Mesenteric fat pad (tissue), 1 donor: ENCODE data around the gene CNDP1. TPM values are rescaled to one million over a fixed set of nuclear protein-coding genes. Genes with fewer than 3 reads are reported as not detected.
"Not testable (repeated sequence)": the region's sequence is repeated elsewhere in the genome, so short reads cannot be mapped to it uniquely, and the experiment has no call there.

Experiments
- DNase-seq: peaks from one replicate; pipeline ENCODE4 v3.0.0-alpha.2; 2020; ENCODE audit warnings: low spot score
- total RNA-seq: library from RNA; stranded (reverse); fragmentation: NEBNext Ultra II Directional; extraction: Animal tissue kit (Norgen Biotek cat#: 25700); gene quantifications from one replicate; pipeline ENCODE4 v1.2.1, GENCODE V29; 2021
- donor health status: DM: yes; HTN: yes; CAD: no.

Gene CNDP1
- total RNA-seq, 1 donor from 2014 or later = not detected

DNA sequence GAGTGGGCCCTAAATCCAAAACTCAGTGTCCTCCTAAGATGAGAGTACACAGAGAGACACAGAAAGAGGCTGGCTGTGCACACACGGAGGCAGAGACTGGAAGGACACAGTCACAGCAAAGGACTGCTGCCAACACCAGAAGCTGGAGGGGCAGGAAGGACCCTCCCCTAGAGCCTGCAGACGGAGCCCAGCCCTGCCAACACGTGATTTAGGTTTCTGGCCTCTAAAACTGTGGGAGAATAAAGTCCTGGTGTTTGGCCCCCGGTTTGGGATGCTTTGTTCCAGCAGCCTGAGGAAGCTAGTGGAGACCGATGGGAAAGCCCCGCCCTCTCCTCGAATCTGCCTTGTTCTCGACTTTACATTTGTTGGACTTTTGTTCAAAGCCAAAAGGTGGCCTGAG lies 10.6 kb downstream of the CNDP1 start:
- no peak for DNase-seq

DNA sequence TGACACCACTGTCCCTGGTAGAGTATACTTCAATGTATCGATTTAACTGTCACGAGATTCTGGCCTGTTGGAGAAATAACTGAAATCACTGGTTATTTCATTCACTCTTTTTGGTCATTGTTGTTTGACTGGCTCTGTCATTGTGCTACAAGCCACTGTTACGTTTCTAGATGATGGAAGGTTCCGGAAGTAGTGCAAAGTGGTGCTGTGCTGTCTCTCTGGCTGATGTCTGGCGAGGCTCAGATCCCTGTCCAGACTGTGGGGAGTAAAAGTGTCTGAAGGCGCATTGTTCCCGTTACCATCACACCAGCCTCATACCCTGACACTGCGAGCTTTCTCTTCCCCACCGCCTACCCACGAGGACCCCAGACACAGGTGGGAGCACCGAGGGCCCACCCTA lies 11.7 kb downstream of the CNDP1 start:
- DNase-seq = no peak

DNA sequence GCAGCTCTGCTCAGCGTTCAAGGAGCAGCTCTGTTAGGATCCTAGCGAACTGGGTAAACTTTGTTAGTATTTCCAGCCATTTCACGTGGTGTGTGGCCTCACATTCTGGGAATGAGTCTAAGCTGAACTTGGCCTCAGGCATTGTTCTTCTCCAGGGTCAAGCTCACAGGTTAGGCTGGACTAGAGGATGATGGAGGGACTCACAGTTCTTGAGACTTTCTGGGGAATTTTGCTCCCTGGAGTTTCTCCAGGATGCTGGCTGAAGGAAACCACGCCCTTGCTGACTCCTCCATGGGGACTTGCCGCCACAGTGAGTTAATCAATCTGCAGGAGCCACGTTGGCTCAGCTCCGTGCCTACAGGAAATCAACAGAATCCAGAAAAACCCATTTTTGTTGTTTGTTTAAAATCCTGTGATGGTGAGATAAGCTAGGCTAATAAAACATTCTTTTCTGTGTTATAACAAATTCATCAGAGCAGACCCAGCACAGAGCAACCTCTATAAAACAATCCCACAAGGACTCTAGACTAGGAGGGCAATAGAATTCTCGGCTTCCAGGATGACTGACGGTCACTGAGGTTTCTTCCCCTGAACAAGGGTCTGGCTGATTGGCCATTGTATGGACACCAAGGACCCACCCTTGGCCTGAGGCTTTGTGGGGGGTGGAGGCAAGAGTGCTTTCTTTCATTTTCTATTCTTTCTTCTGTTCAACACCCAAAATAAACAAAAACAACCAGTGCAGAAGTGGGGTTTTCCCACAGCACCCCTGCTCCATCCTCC lies 12.6 kb downstream of the CNDP1 start:
- no peak for DNase-seq

DNA sequence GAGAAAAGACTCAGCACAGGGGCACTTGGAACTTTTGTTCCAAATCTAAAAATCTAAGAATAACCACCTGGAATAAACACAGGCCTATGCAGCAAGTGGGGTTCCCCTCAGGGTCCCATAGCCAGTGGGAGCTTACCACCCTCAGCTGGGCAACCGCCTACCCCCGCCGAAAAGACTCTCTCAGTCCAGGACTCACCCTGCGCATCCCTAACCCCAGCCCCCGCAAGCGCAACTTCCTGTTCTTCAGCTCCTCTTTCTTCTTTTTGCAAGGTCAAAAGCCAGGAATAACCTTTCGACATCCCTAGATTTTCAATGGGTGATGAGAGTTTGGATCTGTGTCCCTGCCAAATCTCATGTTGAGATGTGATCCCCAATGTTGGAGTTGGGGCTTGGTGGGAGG lies 13.6 kb downstream of the CNDP1 start:
- no peak for DNase-seq

DNA sequence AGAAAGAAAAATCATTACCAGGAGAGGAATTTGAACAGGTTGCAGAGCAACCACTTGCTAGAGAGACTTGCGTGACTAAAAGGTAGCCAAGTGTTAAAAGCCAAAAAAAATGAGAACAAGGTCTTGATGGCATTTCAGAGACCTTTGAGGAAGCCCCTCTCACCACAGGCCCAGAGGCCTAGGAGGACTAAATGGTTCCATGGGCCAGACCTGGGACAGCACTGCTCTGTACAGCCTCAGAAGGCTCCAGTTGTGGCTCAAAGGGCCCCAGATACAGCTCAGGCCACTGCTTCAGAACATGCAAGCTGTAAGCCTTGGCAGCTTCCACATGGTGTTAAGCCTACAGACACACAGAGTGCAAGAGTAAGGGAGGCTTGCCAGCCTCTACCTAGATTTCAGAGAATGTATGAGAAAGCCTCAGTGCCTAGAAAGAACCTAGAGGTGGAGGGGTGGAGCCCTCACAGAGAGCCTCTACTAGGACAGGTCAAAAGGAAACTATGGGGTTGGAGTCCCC lies 15.3 kb downstream of the CNDP1 start:
- DNase-seq = no peak

DNA sequence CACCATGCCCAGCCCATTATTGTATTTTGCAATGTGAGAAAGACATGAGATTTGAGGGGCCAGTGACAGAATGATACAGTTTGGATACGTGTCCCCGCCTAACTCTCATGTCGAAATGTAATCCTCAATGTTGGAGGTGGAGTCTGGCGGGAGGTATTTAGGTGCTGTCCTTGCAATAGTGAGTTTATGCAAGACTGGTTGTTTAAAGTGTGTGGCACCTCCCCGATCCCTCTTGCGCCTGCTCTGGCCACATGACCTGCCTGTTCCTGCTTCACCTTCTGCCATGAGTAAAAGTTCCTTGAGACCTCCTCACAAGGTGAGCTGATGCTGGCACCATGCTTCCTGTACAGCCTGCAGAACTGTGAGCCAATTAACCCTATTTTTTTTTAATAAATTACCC lies 16.6 kb downstream of the CNDP1 start:
- no peak for DNase-seq

DNA sequence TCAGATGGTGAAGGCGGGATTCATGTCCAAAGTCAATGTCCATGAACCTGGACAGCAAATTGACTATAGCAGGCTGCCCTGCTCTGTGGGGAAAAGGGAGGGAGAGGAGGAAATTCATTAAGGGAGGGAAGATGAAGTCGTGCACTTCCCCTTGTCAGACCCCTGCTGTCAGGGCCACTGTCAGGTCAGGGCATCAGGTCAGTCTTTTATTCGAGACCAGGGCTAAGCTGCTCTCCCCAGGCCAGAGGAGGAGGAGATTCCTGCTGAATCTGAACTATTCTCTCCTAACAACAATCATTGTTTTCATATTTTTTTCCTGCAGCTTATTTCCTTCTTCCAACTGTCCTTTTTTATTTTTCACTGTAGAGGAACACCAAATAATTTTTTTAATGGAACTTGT lies 17.2 kb downstream of the CNDP1 start:
- no peak for DNase-seq

DNA sequence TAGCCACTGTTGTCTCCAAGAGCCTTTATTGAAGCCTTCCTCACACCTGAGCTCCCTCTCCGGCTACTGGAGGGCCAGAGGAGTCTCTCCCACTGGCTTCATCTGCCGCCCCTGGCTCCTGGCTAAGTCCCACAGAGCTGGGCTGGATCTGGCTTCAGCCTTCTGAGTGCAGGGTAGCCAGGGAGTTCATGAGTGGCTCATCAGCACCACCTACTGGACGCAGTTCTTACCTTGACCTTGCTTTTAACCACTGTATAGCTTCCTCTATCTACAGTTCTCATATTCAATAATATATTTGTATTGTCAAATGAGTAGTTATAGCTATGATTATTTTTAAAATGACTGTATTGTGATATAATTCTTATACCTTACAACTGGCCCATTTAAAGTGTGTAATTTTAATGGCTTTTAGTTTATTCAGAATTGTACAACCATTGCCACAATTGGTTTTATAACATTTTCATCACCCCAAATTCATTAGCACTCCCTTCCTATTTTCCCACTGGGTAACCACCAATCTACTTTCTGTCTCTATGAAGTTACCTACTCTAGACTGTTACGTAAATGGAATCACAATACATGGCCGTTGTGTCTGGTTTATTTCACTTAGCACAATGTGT lies 17.7 kb downstream of the CNDP1 start:
- no peak for DNase-seq

DNA sequence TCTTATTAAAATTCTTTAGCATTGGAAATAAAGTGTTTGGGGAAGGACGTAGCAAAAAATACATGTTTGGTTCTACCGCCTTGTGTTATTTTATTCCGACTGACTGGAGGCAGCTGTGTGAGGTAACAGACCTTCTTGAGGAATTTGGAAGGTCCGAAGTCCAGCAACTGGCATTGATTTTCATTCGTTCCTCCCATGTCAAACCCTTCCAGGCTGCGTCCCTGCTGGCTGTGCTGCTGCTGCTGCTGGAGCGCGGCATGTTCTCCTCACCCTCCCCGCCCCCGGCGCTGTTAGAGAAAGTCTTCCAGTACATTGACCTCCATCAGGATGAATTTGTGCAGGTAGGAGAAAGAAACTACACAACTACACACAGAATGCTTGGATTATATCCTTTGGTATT lies 21.8 kb downstream of the CNDP1 start:
- no peak for DNase-seq

DNA sequence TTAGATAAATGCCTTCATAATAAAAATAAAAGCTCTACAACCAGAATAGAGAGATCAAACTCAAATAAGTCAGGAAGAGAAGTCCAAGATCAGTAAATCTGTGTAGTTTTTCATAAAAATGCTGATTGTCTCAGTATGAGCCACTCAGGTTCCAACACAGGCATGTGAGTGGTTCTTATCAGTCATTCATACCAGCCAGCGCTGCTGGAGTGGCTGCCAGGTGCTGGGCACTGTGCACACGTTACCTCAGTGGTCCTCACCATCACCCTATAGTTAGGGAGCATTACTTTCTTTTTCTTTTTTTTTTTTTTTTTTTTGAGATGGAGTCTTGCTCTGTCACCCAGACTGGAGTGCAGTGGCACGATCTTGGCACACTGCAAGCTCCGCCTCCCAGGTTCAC lies 23.8 kb downstream of the CNDP1 start:
- no peak for DNase-seq

DNA sequence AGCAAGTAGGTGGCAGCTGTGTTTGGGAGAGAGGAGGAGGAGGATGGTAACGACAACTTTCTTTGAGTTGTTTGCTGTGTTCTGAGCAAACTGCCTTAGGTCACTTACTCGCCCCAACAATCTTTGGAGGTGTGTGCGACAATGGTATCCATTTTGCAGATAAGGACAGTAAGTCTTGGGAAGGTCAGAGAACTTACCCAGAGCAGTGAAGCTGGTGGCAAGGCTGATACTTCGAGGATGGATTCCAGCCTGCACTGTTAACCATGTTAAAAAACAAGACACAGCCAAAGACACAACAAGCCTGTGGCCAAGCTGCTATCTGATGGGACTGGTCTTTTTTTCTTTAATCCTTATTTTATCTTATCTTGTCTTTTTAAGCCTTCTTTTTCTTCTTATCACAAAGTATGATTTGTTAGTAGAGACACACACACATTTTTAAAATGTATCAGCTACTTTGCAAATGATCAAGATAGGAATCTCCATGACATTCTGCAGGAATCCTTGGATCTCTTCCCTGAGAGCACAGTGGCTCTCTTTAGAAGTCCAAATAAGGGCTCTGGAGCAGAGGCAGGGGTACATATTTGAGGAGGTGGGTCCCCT lies 27.9 kb downstream of the CNDP1 start:
- DNase-seq = no peak

DNA sequence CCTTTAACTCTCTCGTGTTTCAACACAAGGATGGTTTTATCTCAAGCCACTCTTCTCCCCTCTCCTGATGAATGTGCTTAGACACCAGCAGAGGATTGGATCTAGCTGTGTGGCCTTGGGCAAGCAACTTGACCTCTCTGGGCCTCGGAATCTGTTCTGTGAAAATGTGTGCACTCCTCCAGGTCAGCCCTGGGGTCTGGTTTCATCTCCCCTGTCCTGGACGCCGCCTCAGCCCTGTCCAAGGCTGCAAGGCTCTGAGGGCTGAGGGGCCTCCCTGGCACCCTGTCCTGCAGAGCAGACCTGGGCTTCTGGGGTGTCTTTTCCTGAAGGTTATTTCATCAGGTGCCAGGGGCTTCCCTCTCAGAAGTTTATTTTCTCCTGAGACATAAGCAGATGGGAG lies 28.5 kb downstream of the CNDP1 start:
- no peak for DNase-seq

DNA sequence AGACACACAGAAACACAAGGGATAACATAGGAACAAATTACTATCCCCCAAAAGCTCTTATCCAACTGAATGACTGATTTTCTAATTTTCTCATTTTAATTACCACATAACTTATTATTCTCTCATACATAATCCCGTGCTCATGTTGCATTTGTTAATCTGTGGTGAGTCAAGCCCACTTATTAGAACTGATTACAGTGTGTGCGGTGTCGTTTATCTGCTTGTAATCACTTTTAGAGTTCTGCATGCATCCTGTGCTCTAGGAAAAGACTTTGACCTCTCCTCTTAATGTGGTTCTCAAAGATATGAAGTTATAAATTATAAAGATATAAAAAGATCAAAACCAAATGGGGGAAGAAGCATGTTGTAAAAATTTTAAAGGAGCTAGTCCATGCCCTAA lies 29.7 kb downstream of the CNDP1 start:
- DNase-seq = no peak

DNA sequence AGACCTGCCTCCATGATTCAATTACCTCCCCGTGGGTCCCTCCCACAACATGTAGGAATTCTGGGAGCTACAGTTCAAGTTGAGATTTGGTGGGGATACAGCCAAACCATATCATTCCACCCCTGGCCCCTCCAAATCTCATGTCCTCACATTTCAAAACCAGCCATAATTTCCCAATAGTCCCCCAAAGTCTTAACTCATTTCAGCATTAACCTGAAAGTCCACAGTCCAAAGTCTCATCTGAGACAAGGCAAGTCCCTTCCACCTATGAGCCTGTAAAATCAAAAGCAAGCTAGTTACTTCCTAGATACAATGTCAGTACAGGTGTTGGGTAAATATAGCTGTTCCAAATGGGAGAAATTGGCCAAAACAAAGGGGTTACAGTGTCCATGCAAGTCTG lies 30.9 kb downstream of the CNDP1 start:
- DNase-seq = not testable (repeated sequence)

DNA sequence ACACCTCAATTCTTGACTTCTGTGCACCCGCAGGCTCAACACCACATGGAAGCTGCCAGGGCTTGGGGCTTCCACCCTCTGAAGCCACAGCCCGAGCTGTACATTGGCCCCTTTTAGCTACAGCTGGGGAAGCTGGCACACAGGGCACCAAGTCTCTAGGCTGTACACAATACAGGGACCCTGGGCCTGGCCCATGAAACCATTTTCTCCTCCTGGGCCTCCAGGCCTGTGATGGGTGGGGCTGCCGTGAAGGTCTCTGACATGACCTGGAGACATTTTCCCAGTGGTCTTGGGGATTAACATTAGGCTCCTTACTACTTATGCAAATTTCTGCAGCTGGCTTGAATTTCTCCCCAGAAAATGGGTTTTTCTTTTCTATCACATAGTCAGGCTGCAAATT lies 31.7 kb downstream of the CNDP1 start:
- DNase-seq = not testable (repeated sequence)

DNA sequence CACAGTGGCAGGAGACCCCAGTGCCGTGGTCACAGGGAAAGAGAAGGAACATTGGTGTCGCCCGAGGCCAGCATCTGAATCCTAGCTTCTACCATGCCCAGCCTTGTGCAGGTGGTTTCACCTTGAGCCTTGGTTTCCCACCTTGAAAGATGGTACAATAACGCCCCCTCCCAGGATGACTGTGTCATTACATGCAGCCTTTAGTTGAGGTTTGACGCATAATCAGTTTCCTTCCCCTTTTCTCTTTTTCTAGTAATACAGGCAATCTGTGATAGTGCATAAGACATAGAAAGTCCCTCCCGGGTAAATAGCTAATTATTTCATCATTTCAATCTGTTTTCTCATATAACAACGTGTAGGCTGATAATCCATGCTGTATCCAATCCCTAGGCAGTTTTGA lies 33.5 kb downstream of the CNDP1 start:
- no peak for DNase-seq

DNA sequence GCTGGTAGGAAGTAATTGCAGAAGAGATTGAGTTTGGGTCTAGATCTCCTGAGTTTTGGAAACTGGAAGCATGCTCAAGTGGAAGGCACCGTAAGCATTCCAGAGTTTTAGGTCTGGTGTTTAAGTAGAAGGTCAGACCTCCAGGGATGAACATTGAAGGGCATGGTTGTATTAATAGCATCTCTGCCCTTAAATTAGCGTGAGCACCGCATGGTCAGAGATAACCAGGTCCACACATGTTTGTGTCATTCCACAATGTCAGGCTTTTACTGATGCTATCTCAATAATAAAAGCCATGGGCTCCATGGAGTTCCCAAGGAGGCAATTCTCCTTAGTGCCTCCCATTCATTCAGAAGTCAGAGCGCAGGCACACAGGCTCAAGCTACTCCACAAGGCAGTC lies 35.1 kb downstream of the CNDP1 start:
- DNase-seq = no peak

DNA sequence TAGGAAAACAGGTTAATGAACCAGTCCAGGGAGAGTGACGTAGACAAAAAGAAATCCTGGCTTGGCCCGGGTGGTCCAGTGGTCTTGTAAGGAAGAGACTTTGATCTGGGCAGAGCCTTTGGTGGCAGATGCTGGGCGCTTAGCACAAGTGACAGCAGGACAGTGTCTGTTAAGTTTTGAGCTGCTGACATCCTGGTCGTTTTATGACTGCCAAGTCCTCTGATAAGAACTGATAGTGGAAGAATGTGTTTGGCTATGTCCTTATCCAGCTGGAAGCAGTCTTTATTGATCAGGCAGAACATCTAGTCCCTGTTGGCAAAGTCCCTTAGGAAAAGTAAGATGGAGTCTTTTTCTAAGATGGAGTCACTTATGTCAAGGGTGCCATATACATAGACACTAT lies 36.0 kb downstream of the CNDP1 start:
- DNase-seq = no peak

DNA sequence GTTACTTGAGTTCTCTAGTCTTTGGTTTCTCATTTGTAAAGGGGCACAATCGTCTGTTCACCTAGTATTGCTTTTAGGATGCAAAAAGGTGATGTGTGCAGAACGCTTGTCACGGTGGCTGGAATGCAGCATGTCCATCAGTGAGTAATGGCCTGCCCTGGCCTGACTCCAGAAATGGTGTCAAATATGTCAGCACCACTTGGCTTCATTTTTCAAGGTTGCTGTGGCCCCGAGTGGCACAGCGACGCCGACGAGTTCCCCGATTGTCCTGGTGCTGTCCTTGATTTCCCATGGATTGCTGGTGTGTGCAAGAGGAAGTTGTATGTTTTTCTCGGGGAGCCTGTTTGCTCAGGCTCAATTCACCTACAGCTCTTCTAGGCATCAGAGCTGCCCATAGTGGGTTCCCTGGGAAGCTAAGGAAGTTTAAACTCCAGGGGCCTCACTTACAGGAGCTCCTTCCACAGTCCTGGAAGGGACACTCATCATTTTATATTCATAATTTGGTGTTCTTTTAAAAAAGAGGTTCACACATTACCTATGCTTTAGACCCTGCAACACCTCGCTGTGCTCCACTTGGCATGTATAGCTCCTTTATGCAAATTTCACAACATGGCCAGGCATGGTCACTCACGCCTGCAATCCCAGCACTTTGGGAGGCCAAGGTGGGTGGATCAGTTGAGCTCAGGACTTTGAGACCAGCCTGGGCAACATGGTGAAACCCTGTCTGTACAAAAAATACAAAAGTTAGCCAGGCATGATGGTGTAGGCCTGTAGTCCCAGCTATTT lies 37.8 kb downstream of the CNDP1 start:
- no peak for DNase-seq

DNA sequence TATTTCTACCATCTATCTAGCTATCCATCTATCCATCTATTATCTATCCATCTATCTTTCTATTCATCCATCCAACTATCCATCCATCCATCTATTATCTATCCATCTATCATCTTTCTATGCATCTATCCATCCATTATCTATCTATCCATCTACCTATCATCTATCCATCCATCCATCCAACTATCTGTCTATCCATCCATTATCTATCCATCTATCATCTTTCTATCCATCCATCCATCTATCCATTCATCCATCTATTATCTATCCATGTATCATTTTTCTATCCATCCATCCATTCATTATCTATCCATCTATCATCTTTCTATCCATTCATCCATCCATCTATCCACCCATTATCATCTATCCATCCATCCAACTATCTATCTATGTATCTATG lies 38.8 kb downstream of the CNDP1 start:
- no peak for DNase-seq

DNA sequence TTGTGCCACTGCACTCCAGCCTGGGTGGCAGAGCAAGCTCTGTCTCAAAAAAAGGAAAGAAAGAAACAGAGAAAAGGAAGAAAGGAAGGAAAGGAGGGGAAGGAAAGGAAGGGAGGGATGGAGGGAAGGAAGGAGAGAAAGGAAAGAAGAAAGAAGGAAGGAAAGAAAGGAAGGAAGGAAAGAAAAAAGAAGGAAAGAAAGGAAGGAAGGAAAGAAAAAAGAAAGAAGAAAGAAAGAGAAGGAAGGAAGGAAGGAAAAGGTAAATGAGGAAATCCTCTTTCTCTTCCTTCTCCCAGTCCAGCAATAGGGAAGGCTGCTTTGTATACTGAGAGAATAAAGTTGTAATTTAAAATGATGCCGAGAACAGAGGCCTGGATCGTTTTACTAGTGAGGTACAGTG lies 40.6 kb downstream of the CNDP1 start:
- DNase-seq = no peak

DNA sequence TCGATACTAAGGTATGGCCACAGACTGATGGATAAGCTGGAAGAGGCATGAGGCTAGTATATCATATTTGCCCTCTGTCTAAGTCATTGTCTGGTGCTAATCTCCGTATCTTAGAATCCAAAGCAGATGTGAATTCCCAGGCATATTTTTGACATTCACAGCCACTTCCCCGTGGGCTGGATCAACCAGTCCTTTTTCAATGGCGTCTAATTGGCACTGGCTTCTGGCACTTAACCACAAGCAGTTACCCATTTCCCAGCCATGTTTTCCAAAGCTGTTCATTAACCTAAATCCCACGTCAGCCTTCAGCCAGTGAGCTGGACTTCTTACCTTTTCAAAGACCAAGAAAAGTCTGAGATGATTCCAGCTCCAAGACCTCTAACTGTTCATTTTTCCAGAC lies 42.7 kb downstream of the CNDP1 start:
- no peak for DNase-seq
